Tibial nerve (tissue), 4 donors: ENCODE results near the gene LIPH. TPM values are rescaled to one million over a fixed set of nuclear protein-coding genes. Genes with fewer than 3 reads are reported as not detected.
"Not testable (repeated sequence)": the region's sequence is repeated elsewhere in the genome, so short reads cannot be mapped to it uniquely, and the experiment has no call there.

Source experiments
- DNase-seq, 2 donors: peaks; one replicate each; pipeline ENCODE4 v3.0.0-alpha.2; 2019; ENCODE audit warnings: low spot score in 2 of 2
- H3K27ac ChIP-seq, 4 donors: fragments of 200-600 bp; sonication (generic) in 3 of 4; one replicate each; pipeline ENCODE4 v1.5.1; 2017 to 2019; ENCODE audit warnings: mild to moderate bottlenecking in 1 of 4
- H3K27me3 ChIP-seq, 2 donors: fragments of 200-600 bp; sonication (generic) in 1 of 2; one replicate each; pipeline versions ENCODE4 v1.5.1 to v1.6.0; 2017 to 2019
- H3K36me3 ChIP-seq, 3 donors: fragments of 200-600 bp; sonication (generic); one replicate each; pipeline ENCODE4 v1.5.1; 2018 to 2019
- H3K4me1 ChIP-seq, 4 donors: fragments of 200-600 bp; sonication (generic) in 3 of 4; one replicate each; pipeline ENCODE4 v1.5.1; 2017 to 2019
- H3K4me3 ChIP-seq, 4 donors: fragments of 200-600 bp; sonication (generic) in 3 of 4; one replicate each; pipeline ENCODE4 v1.5.1; 2017 to 2019; ENCODE audit warnings: mild to moderate bottlenecking in 1 of 4, moderate library complexity in 1 of 4
- H3K9me3 ChIP-seq, 4 donors: fragments of 200-600 bp; sonication (generic) in 3 of 4; one replicate each; pipeline ENCODE4 v1.5.1; 2017 to 2019
- EP300 ChIP-seq, 2 donors: sonication (generic); formaldehyde crosslinking; IDR thresholded peaks; one replicate each; pipeline ENCODE4 v1.6.1; 2017; ENCODE audit warnings: antibody characterized with exemption in 2 of 2, mild to moderate bottlenecking in 1 of 2
- POLR2A ChIP-seq, 2 donors: fragments of 450-650 bp; IDR thresholded peaks; one replicate each; pipeline ENCODE4 v1.6.1; 2017; ENCODE audit warnings: antibody characterized with exemption in 2 of 2, mild to moderate bottlenecking in 2 of 2, moderate library complexity in 2 of 2
- WGBS, 2 donors: methylation state at CpG; one replicate each; pipeline ENCODE4 v1.1.5; 2018; 5-methylcytosine and 5-hydroxymethylcytosine counted together
- total RNA-seq, 4 donors: library from RNA; depleted of rRNA; stranded (reverse); fragments of >200 nt; gene quantifications; one replicate each; pipeline ENCODE4 v1.1.0, GENCODE V29; 2016
- TF ChIP-seq, protein P1 (sequence below), 5 experiments: fragments of 200-600 bp in 3 of 5; fragments of 450-650 bp in 2 of 5; sonication (generic) in 3 of 5; IDR thresholded peaks; one replicate each; pipeline ENCODE4 v1.5.1; 2016 to 2019; ENCODE audit warnings: antibody characterized with exemption in 5 of 5, mild to moderate bottlenecking in 3 of 5, moderate library complexity in 2 of 5

Gene LIPH
- total RNA-seq, 4 donors from 2014 or later = 0.20 to 0.30 (median 0.21) TPM; not detected in 1

DNA sequence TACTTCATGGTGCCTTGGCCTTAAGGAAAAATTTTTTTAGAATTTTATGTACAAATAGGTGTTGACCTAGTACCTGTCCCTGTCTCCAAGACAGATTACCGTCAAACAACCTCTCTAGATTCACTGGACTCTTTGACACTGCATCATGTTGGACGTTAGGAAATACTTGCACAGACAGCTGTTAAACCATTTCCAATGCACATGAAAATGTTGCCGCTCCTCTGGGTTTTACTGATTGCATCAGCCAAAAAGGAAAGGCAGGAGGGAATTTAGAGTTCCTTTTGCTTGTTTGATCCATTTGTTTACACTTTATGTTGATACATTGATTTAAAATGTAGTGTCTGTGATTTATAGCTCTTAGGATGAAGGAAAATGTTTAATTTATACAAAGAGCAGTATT, 68.1 kb downstream of the LIPH start:
- peaks cover 0 to 89% (median 5%) of the 10 kb centered on the region in 3 donors for H3K36me3 ChIP-seq

DNA sequence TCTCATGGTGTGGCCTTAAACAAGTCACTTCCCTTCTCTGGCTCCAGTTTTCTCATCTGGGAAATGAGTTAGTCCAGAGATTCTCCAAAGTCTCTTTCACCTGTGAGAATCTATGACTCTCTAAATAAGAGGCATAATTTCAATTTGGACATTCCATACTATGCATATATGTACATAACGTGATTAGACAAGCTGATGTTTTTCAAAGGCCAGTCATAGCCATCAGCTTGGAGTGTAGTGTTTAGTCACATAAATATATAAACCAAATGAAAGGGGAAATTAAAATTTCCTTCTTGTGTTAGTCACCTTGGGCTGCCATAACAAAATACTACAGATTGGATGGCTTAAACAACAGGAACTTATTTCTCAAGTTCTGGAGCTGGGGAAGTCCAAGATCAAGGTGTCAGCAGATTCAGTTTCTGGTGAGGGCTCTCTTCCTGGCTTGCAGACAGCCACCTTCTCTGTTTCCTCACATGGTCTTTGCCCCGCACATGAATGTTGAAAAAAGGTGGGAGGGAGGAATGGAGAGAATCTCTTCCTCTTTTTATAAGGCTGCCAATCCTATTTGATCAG, 72.9 kb downstream of the LIPH start:
- 89 to 93% methylated on average over 2 of the region's 2 CpGs for WGBS, 2 donors
- no peak overlapping the region for H3K4me3 ChIP-seq
- no peak overlapping the region for H3K27ac ChIP-seq
- DNase-seq = no peak
- no peaks in the 10 kb centered on the region for H3K27me3 ChIP-seq
- H3K36me3 ChIP-seq = peaks cover 0 to 90% (median 0%) of the 10 kb centered on the region in 3 donors
- H3K9me3 ChIP-seq = no peaks in the 10 kb centered on the region
- no peaks in the 10 kb centered on the region for H3K4me1 ChIP-seq
- TF ChIP-seq EP300 (IDR thresholded peaks at IDR 0.05) (no peak), POLR2A (IDR thresholded peaks at IDR 0.05) (no peak)
- TF ChIP-seq, protein P1, sequence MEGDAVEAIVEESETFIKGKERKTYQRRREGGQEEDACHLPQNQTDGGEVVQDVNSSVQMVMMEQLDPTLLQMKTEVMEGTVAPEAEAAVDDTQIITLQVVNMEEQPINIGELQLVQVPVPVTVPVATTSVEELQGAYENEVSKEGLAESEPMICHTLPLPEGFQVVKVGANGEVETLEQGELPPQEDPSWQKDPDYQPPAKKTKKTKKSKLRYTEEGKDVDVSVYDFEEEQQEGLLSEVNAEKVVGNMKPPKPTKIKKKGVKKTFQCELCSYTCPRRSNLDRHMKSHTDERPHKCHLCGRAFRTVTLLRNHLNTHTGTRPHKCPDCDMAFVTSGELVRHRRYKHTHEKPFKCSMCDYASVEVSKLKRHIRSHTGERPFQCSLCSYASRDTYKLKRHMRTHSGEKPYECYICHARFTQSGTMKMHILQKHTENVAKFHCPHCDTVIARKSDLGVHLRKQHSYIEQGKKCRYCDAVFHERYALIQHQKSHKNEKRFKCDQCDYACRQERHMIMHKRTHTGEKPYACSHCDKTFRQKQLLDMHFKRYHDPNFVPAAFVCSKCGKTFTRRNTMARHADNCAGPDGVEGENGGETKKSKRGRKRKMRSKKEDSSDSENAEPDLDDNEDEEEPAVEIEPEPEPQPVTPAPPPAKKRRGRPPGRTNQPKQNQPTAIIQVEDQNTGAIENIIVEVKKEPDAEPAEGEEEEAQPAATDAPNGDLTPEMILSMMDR (IDR thresholded peaks at IDR 0.05) = no peak

More for the DNA sequence above, 68.1 kb downstream of the LIPH start:
- no peak for DNase-seq
- TF ChIP-seq EP300 (IDR thresholded peaks at IDR 0.05) (no peak), POLR2A (IDR thresholded peaks at IDR 0.05) (no peak)
- TF ChIP-seq, protein P1 (IDR thresholded peaks at IDR 0.05) = no peak
- 65 to 79% methylated on average over 3 of the region's 3 CpGs for WGBS, 2 donors
- Histone ChIP-seq H3K4me3 (no peak overlapping the region), H3K9me3 (no peaks in the 10 kb centered on the region), H3K27me3 (no peaks in the 10 kb centered on the region), H3K4me1 (no peaks in the 10 kb centered on the region), H3K27ac (no peak overlapping the region)

DNA sequence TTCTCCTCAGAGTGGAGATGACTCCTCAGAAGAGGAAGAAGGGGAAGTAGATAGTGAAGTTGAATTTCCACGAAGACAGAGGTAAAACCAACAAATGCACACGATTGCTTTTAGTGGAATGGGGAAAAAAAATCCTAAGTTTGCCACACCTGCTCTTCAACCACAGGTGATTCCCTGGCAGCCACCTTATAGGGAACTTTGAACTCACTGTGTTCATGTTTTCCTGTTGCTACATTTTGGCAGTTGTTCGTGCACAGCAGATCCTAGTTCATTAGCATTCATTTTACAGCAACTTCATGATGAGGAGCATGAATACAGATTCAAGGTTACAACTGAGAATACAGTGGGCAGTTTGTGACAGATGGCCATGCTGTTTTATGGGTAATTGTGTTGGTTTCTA, 75.1 kb downstream of the LIPH start:
- Histone ChIP-seq H3K4me3 (no peak overlapping the region), H3K9me3 (no peaks in the 10 kb centered on the region), H3K36me3 (peaks cover 0 to 99% (median 0%) of the 10 kb centered on the region in 3 donors), H3K27me3 (no peaks in the 10 kb centered on the region), H3K4me1 (no peaks in the 10 kb centered on the region), H3K27ac (no peak overlapping the region)
- 91 to 93% methylated on average over 3 of the region's 3 CpGs for WGBS, 2 donors
- TF ChIP-seq, protein P1 (IDR thresholded peaks at IDR 0.05) = no peak
- TF ChIP-seq EP300 (IDR thresholded peaks at IDR 0.05) = no peak
- TF ChIP-seq POLR2A (IDR thresholded peaks at IDR 0.05) = no peak
- no peak for DNase-seq

DNA sequence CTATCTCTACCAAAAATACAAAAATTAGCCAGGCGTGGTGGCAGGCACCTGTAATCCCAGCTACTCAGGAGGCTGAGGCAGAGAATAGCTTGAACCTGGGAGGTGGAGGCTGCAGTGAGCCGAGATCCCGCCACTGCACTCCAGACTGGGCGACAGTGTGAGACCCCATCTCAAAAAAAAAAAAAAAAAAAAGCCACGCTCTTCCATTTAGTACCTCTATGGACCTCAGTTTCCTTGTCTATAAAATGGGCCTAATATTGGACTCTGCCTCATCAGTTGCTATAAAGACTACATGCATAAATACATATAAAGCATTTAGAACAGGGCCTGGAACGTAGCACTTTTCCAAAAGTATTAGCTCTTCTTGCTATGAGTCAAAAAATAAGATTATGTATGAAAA, 77.5 kb downstream of the LIPH start:
- H3K4me1 ChIP-seq, H3K9me3 ChIP-seq, H3K4me3 ChIP-seq, H3K27me3 ChIP-seq, DNase-seq, H3K27ac ChIP-seq: not testable (repeated sequence)
- WGBS, 2 donors = 96 to 97% methylated on average over 6 of the region's 6 CpGs
- H3K36me3 ChIP-seq = peaks cover 0 to 83% (median 0%) of the 10 kb centered on the region in 3 donors

DNA sequence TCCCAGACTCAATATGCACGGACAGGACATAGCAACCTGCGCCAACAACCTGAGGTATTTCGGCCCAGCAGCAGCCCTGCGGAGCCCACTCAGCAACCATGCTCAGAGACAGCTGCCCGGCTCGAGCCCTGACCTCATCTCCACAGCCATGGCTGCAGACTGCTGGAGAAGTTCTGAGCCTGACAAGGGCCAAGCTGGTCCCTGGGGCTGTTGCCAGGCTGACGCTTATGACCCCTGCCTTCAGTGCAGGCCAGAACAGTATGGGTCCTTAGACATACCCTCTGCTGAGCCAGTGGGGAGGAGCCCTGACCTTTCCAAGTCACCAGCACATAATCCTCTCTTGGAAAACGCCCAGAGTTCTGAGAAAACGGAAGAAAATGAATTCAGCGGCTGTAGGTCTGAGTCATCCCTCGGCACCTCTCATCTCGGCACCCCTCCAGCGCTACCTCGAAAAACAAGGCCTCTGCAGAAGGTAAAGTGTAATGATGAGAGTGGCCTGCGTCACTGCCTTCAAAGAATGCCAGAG, 79.0 kb downstream of the LIPH start:
- peaks cover 0 to 79% (median 0%) of the 10 kb centered on the region in 3 donors for H3K36me3 ChIP-seq
- no peak for DNase-seq
- TF ChIP-seq, protein P1 (IDR thresholded peaks at IDR 0.05) = no peak
- TF ChIP-seq EP300 (IDR thresholded peaks at IDR 0.05) = no peak
- TF ChIP-seq POLR2A (IDR thresholded peaks at IDR 0.05) = no peak
- WGBS, 2 donors = 92 to 95% methylated on average over 15 of the region's 15 CpGs
- no peak overlapping the region for H3K27ac ChIP-seq
- no peaks in the 10 kb centered on the region for H3K9me3 ChIP-seq
- H3K4me3 ChIP-seq = no peak overlapping the region
- no peaks in the 10 kb centered on the region for H3K4me1 ChIP-seq
- no peaks in the 10 kb centered on the region for H3K27me3 ChIP-seq
